ENCODE measurements around the gene SLC30A3. TPM values are rescaled to one million over a fixed set of nuclear protein-coding genes. Genes with fewer than 3 reads are reported as not detected.
A peak's percentile ranks its signal among the peaks of the same experiment; 100 is the strongest.

Gene SLC30A3
- total RNA-seq, 6 donors from 2014 or later, result 0.20 to 2.3 (median 1.2) TPM

- 44 to 55% methylated on average over 13 of the region's 13 CpGs for WGBS, 2 donors
- H3K27ac ChIP-seq, result no peak overlapping the region
- no peaks in the 10 kb centered on the region for H3K36me3 ChIP-seq
- H3K4me1 ChIP-seq, result peaks cover 0 to 5% (median 1%) of the 10 kb centered on the region in 4 donors
- DNase-seq (no peak), ATAC-seq (ENCODE audit: low FRiP score in 2 of 2) (peak in 1 of 2 donors; percentile 8)
- H3K9me3 ChIP-seq, result no peaks in the 10 kb centered on the region
- TF ChIP-seq POLR2A (IDR thresholded peaks at IDR 0.05), result no peak
- TF ChIP-seq POLR2AphosphoS5 (IDR thresholded peaks at IDR 0.05), result no peak
- no peak for TF ChIP-seq EP300 (IDR thresholded peaks at IDR 0.05)
- no peak for TF ChIP-seq CTCF (IDR thresholded peaks at IDR 0.05)
- H3K4me3 ChIP-seq, result no peak overlapping the region
- peaks cover 0 to 4% (median 1%) of the 10 kb centered on the region in 4 donors for H3K27me3 ChIP-seq
Observed at GRCh38 chr2:27255187-27255586, 7.7 kb downstream of the SLC30A3 start.

DNA sequence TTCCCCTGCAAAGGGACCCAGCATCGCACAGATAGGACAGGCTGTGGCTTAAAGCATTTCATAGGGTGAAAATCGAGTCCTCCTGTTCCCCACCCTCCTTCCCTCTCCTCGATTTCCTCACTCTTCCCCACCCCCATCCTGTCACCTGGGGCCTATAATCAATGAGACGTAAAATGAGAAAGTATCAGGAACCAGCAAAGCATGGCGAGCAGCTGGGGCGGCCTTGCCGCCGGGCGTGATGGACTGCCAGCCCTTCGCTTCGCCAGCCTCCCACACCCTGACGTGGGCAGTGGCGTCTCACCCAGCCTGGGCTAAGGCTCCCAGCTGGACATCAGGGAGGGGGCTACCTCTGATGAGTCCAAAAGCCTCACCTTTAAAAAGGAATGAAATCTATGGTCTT lies 11.1 kb downstream of the SLC30A3 start:
- H3K9me3 ChIP-seq, result no peaks in the 10 kb centered on the region
- 82% methylated on average over 13 of the region's 13 CpGs for WGBS, 2 donors
- ATAC-seq (ENCODE audit: low FRiP score in 2 of 2) (no peak), DNase-seq (no peak)
- peaks cover 0 to 4% (median 0%) of the 10 kb centered on the region in 4 donors for H3K27me3 ChIP-seq
- no peak overlapping the region for H3K4me3 ChIP-seq
- TF ChIP-seq CTCF (IDR thresholded peaks at IDR 0.05) (no peak), POLR2AphosphoS5 (IDR thresholded peaks at IDR 0.05) (no peak), POLR2A (IDR thresholded peaks at IDR 0.05) (no peak), EP300 (IDR thresholded peaks at IDR 0.05) (no peak)
- no peak overlapping the region for H3K27ac ChIP-seq
- H3K4me1 ChIP-seq, result peaks cover 0 to 9% (median 2%) of the 10 kb centered on the region in 4 donors
- no peaks in the 10 kb centered on the region for H3K36me3 ChIP-seq

- no peak overlapping the region for H3K4me3 ChIP-seq
- peaks cover 0 to 4% (median 0%) of the 10 kb centered on the region in 4 donors for H3K27me3 ChIP-seq
- WGBS, 2 donors, result 58% methylated on average over 13 of the region's 13 CpGs
- H3K27ac ChIP-seq, result no peak overlapping the region
- peaks cover 0 to 9% (median 2%) of the 10 kb centered on the region in 4 donors for H3K4me1 ChIP-seq
- ATAC-seq (ENCODE audit: low FRiP score in 2 of 2) (no peak), DNase-seq (no peak)
- TF ChIP-seq POLR2AphosphoS5 (IDR thresholded peaks at IDR 0.05) (no peak), EP300 (IDR thresholded peaks at IDR 0.05) (no peak), CTCF (IDR thresholded peaks at IDR 0.05) (no peak), POLR2A (IDR thresholded peaks at IDR 0.05) (no peak)
- no peaks in the 10 kb centered on the region for H3K36me3 ChIP-seq
- no peaks in the 10 kb centered on the region for H3K9me3 ChIP-seq
Observed at GRCh38 chr2:27250652-27251379, 12.0 kb downstream of the SLC30A3 start.

DNA sequence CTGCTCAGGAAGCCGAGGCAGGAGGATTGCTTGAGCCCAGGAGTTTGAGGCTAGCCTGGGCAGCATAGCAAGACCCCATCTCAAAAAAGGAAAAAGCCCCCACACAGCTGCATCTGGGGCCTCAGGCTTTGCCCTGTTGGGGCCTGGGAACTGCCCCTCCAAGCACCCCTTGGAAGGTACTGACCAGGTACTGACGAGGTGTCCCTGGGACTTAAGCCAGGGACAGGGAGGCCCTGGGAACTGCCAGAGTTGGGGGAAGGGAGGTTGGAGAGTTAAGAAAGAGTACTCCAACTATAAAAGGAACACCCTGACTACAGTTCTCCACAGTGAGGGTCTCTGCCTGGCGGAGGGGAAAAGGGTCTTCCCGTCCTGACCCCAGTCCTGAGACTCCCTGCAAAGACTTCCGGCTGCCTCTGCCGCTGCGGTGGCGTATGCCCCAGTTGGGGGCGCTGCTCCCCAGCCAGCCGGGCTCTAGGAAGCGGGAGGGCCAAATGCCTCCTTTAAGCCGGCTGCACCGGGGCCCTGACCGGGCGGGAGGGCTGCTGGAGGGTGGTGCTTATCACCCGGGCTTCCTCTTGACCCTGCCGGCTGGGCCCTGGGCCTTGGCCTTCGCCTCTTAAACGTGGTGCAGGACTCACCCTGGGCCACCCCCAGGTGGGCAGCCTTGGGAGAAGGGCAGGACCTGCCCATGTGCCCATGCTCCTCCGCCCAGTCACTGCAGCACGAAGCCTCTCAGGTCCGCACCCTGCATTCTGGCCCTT lies 12.8 kb downstream of the SLC30A3 start:
- Histone ChIP-seq H3K27me3 (peaks cover 0 to 4% (median 0%) of the 10 kb centered on the region in 4 donors), H3K36me3 (no peaks in the 10 kb centered on the region), H3K4me1 (peaks cover 0 to 9% (median 2%) of the 10 kb centered on the region in 4 donors), H3K9me3 (no peaks in the 10 kb centered on the region), H3K27ac (no peak overlapping the region), H3K4me3 (no peak overlapping the region)
- ATAC-seq (ENCODE audit: low FRiP score in 2 of 2) (peak; percentile 70 to 75), DNase-seq (peak; percentile 60 to 92)
- WGBS, 2 donors, result 21 to 57% methylated on average over 4 to 15 of the region's 22 CpGs
- peak; percentile 42 to 76 (median 60) for TF ChIP-seq CTCF (IDR thresholded peaks at IDR 0.05)
- no peak for TF ChIP-seq EP300 (IDR thresholded peaks at IDR 0.05)
